Activated CD8-positive, alpha-beta T cell treated with anti-CD3 and anti-CD28 coated beads, Interleukin-2, amount 10 ng/mL, durations not matched to agents 7 days and 5 days (primary cell): Measurements from ENCODE around the gene ZDHHC1. TPM values are rescaled to one million over a fixed set of nuclear protein-coding genes. Genes with fewer than 3 reads are reported as not detected.
"Not testable (repeated sequence)": the region's sequence is repeated elsewhere in the genome, so short reads cannot be mapped to it uniquely, and the experiment has no call there.

ENCODE experiments used
- ATAC-seq: fragments of 150-1000 bp; cut with Tn5 transposase; one replicate; pipeline ENCODE4 v1.10.0; 2021; ENCODE audit warnings: moderate library complexity
- CTCF ChIA-PET: fragments of 350-600 bp; sonication (Branson Sonifier 250); formaldehyde crosslinking; loops from one replicate; lab custom pipeline; 2021; ENCODE audit warnings: antibody characterized with exemption; lab: Charles Lee
- POLR2A ChIA-PET: fragments of 350-600 bp; sonication (Branson Sonifier 250); formaldehyde crosslinking; loops from one replicate; lab custom pipeline; 2021; ENCODE audit warnings: antibody characterized with exemption; lab: Charles Lee
- DNase-seq: peaks from one replicate; pipeline ENCODE4 v3.0.0-alpha.2; 2020
- H3K27ac Mint-ChIP-seq: one replicate; pipeline ENCODE4 v1.8.0; 2021; ENCODE audit warnings: mild to moderate bottlenecking, mixed read lengths
- H3K27me3 Mint-ChIP-seq: one replicate; pipeline ENCODE4 v1.8.0; 2021; ENCODE audit warnings: low read depth, mixed read lengths
- H3K36me3 Mint-ChIP-seq: one replicate; pipeline ENCODE4 v1.8.0; 2021; ENCODE audit warnings: low read depth, mixed read lengths
- H3K4me1 Mint-ChIP-seq: one replicate; pipeline ENCODE4 v1.8.0; 2021; ENCODE audit warnings: low read depth, mixed read lengths
- H3K4me3 Mint-ChIP-seq: one replicate; pipeline ENCODE4 v1.8.0; 2021; ENCODE audit warnings: mild to moderate bottlenecking, mixed read lengths
- H3K9me3 Mint-ChIP-seq: one replicate; pipeline ENCODE4 v1.8.0; 2022; ENCODE audit warnings: mixed read lengths; ENCODE audit not compliant: insufficient read depth
- total RNA-seq, 2 experiments: library from RNA; stranded (reverse); gene quantifications; one replicate each; pipeline ENCODE4 v1.2.3, GENCODE V29; 2021

Gene ZDHHC1
- total RNA-seq, 2 experiments from 2014 or later, result 0.26 TPM; not detected in 1

DNA sequence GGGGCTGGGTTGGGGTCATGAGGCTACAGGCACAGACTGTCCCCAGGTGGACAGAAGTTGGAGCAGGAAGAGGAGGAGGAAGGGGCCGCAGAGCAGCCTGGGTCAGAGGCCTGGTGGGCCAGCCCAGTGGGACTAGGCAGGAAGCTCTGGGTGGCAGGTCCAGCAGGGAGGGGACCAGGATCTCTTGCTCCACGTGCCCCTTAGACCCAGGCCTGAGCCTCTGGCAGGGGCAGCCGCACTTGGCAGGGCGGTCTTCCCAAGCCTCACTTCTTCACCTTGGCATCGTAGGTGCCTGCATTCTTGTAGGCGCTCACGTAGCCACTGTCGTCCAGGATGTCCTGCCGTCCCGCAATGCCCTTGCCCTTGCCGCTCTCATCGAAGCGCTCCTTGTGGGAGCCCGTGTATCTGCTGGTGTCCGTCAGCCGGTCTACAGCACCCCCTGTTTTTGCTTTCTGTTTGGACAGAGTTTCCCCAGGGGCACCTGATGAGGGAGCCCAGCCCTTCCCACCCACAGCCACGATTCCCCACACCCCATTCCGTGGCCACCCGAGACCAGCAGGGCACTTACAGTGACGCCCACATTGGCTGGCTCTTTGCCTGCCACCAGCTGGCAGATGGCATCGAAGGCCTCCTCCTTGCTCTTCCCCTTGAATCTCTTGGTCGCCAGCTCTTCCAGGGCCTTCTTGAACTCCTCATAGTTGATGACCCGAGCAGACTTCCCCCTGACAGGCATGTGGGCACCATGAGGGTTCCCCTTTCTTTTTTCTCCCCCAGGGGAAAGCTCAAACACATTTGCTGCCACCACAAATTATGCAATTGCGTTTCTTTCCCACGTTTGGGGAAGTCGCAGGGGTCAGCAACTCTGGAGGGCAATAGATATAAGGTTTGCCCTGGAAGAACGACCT is 26.1 kb downstream of the ZDHHC1 start:
- Mint-ChIP-seq H3K4me3 (no peak overlapping the region), H3K36me3 (no peaks in the 10 kb centered on the region), H3K9me3 (no peaks in the 10 kb centered on the region), H3K27ac (no peak overlapping the region), H3K27me3 (peaks cover 32% of the 10 kb centered on the region), H3K4me1 (peaks cover 9% of the 10 kb centered on the region)
- CTCF ChIA-PET, result interaction anchor here (1.0 kb wide), 1 partner anchor 9 kb away, joined by 3 read pairs; no protein-coding TSS in a partner anchor
- no peak for ATAC-seq
- POLR2A ChIA-PET, result no interaction called here
- DNase-seq, result no peak

DNA sequence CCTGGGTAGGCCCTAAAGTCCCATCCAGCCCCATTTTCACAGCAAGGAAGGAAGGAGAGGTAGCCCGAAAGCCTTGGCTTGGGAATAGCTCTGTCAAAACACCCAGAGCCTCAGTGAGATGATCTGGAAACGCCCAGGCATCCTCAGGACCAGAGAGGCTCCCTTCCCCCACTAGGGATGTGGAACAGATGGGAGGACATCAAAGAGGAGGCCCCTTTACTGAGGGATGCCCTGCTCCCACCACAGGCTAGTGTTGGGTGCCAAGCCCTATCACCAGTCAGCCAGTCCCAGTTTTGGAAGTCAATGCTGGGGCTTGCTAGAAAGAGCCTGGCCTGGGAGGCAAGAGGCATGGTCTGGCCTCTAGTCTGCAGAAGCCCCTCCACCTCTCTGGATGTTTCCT is 27.7 kb downstream of the ZDHHC1 start:
- ChIA-PET POLR2A (interaction anchor here (0.8 kb wide), 1 partner anchor 345 kb away, joined by 3 read pairs; no protein-coding TSS in a partner anchor), CTCF (interaction anchor here (1.0 kb wide), 1 partner anchor 11 kb away, joined by 3 read pairs; no protein-coding TSS in a partner anchor)
- peaks cover 23% of the 10 kb centered on the region for H3K27me3 Mint-ChIP-seq
- no peak overlapping the region for H3K4me3 Mint-ChIP-seq
- ATAC-seq (no peak), DNase-seq (no peak)
- H3K4me1 Mint-ChIP-seq, result peaks cover 1% of the 10 kb centered on the region
- H3K36me3 Mint-ChIP-seq, result no peaks in the 10 kb centered on the region
- no peaks in the 10 kb centered on the region for H3K9me3 Mint-ChIP-seq
- no peak overlapping the region for H3K27ac Mint-ChIP-seq

DNA sequence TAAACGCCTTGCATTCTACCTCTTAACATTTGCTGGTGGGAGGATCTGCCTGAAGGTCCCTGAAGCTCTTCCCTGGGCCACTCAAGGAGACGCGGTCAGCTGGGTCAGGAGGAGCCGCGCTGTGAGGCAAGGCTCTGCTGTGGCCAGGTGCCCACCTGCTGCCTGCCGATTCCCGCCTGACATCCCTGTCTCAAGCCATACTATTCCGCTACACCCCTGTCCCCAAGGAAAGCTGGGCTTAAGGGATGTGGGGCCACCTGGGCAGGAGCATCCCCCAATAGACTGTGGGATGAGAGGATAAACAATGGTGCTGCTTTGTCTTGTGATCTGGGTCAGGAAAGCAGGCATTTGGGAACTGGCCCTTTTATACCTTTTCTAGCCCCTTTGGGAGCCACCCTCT is 28.1 kb downstream of the ZDHHC1 start:
- DNase-seq (no peak), ATAC-seq (no peak)
- Mint-ChIP-seq H3K4me3 (no peak overlapping the region), H3K27ac (no peak overlapping the region), H3K36me3 (no peaks in the 10 kb centered on the region), H3K27me3 (peaks cover 22% of the 10 kb centered on the region), H3K9me3 (no peaks in the 10 kb centered on the region), H3K4me1 (no peaks in the 10 kb centered on the region)
- ChIA-PET CTCF (interaction anchor here (1.9 kb wide), 1 partner anchor 128 kb away, joined by 4 read pairs; no protein-coding TSS in a partner anchor), POLR2A (no interaction called here)

DNA sequence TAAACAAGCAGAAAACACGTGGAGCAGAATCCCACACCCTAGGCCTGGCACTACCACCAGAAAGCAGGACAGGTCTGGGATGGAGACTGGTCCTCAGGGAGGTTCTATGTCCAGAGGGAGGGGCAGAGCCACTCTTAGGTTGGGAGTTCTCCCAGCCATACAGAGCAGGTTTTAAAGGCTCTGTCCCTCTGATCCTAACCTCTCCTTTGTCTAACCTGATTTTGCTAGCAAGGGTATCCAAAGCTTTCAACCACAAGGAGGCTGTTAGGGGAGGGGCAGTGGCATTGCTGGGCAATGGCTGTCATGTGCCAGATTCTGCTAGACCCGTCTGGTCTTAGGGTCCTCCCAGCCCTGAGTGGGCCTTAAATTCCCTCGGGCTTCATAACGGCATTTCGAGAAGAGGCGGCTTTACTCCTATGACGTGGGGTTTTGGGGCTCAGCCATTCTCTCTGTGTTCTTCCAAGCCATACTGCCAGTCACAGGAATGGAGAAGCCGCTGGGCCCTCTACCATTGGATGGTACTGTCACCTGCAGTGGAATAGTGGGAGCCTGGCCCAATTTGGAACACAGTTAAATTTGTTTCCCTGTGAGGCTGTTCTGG is 28.7 kb downstream of the ZDHHC1 start:
- Mint-ChIP-seq H3K9me3 (no peaks in the 10 kb centered on the region), H3K27me3 (peaks cover 21% of the 10 kb centered on the region), H3K36me3 (no peaks in the 10 kb centered on the region), H3K4me1 (no peaks in the 10 kb centered on the region), H3K4me3 (no peak overlapping the region), H3K27ac (no peak overlapping the region)
- ChIA-PET CTCF (interaction anchor here (1.9 kb wide), 1 partner anchor 127 kb away, joined by 4 read pairs; no protein-coding TSS in a partner anchor), POLR2A (no interaction called here)
- ATAC-seq (no peak), DNase-seq (no peak)

DNA sequence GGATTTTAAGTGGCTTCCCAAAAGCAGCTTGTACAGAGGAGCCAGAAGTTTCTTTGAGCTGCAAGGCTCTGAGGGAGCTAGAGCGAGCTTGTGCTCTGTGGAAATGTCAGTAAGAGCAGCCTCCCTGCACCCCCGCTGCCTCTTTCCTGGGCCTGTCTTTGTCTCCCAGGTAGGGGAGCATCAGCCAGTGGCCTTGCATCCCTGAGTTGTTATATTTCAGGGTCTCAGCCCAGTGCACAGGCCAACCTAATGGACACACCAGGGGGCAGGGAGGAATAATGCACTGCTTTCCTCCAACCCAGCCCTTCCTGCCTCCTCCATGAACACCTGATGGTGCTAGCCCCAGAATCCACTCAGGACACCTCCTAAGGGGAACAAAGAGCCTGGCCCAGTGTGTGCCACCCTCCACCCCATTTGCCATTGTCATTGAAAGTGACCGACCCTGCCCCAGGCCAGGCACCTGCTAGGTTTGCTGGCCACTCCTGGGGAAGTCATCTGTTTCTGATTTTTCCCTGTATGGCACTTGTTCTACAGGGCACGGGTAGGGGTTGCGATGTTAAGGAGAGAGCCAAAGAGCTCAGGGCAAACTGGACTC is 29.3 kb downstream of the ZDHHC1 start:
- Mint-ChIP-seq H3K4me3 (no peak overlapping the region), H3K27ac (no peak overlapping the region), H3K36me3 (no peaks in the 10 kb centered on the region), H3K4me1 (no peaks in the 10 kb centered on the region), H3K27me3 (peaks cover 14% of the 10 kb centered on the region), H3K9me3 (no peaks in the 10 kb centered on the region)
- POLR2A ChIA-PET, result no interaction called here
- ATAC-seq (no peak), DNase-seq (no peak)
- CTCF ChIA-PET, result interaction anchor here (1.9 kb wide), 1 partner anchor 126 kb away, joined by 4 read pairs; no protein-coding TSS in a partner anchor

DNA sequence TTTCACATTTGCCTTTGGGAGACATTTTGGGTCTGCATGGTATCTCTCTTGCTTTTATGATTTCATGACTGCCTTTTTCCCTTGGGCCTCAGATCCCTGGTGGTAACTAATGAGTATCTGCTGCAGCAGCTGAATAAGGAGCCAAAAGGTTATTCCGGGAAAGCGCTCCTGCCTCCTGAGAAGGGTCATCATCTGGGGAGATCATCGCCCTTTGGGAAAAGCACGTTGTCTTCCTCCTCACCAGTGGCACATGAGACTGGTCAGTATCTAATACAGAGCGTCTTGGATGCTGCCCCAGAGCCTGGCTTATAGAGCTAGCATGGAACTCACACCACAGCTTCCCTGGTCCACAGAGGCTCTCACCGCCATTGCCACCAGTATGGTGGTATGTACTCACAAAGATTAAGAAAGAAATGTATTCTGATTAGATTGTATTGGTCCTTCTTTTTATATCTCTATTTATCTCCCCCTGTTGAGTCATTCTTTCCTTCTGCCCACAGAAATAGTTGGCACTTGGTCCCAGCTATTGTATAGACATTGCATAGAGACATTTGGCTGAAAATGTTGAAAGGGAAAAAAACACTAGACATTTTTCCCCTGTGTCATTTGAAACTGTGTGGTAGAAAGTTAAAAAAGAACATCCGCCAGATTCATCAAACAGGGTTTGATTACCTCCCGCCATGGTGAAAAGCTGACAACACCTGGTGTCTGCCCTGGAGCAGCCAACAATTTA is 31.3 kb downstream of the ZDHHC1 start:
- CTCF ChIA-PET, result interaction anchor here (2.1 to 2.3 kb wide), 2 partner anchors 15 to 141 kb away, joined by 4 to 8 read pairs; no protein-coding TSS in a partner anchor
- H3K27ac Mint-ChIP-seq, result no peak overlapping the region
- no peak overlapping the region for H3K4me3 Mint-ChIP-seq
- H3K36me3 Mint-ChIP-seq, result no peaks in the 10 kb centered on the region
- ATAC-seq (no peak), DNase-seq (no peak)
- no peaks in the 10 kb centered on the region for H3K9me3 Mint-ChIP-seq
- H3K27me3 Mint-ChIP-seq, result peaks cover 8% of the 10 kb centered on the region
- H3K4me1 Mint-ChIP-seq, result no peaks in the 10 kb centered on the region
- POLR2A ChIA-PET, result no interaction called here

DNA sequence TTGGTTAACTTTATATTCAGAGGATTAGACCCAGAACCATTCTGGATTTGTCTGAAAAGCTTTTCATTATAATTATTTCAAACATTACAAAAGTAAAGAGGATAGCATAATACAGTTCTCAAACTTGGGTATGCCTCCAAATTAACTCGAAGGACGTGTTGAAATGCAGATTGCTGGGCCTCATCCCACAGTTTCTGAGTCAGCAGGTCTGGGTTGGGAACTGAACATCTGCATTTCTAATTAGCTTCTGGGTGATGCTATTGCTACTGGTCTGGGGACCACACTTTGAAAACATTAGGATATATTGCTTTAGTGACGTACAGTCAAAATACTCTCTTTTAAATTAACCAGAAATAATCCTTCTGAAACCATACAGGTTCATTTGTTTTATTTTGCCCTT is 33.0 kb downstream of the ZDHHC1 start:
- ChIA-PET CTCF (interaction anchor here (1.5 kb wide), 1 partner anchor 105 kb away, joined by 3 read pairs; no protein-coding TSS in a partner anchor), POLR2A (no interaction called here)
- H3K36me3 Mint-ChIP-seq, result no peaks in the 10 kb centered on the region

DNA sequence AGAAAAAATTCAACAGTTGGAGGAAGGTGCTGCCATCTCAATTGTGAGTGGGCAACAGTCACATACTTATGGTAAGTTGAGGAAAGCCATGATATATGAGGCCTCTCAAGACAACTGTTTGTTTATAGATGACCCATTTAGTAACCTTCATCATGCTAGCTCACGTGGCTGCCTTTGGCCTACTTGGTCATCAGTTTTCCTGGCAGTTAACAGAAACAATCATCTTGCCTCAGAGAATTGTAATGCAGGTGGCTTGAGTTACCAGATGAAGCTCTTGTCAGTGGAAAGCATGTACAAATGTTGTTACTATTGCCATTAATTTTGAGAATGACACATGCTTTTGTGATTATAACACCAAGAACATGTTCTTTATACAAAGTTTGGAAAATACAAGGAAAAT is 37.6 kb downstream of the ZDHHC1 start:
- Mint-ChIP-seq H3K4me1 (no peaks in the 10 kb centered on the region), H3K36me3 (no peaks in the 10 kb centered on the region), H3K9me3 (no peaks in the 10 kb centered on the region), H3K27me3 (peaks cover 6% of the 10 kb centered on the region), H3K27ac (no peak overlapping the region), H3K4me3 (no peak overlapping the region)
- DNase-seq (no peak), ATAC-seq (no peak)
- ChIA-PET CTCF (interaction anchor here (0.8 kb wide), 1 partner anchor 21 kb away, joined by 3 read pairs; no protein-coding TSS in a partner anchor), POLR2A (no interaction called here)

More for the DNA sequence above, 33.0 kb downstream of the ZDHHC1 start:
- ATAC-seq, result no peak
- H3K4me1 Mint-ChIP-seq, result no peaks in the 10 kb centered on the region
- no peak for DNase-seq
- H3K4me3 Mint-ChIP-seq, result no peak overlapping the region
- no peaks in the 10 kb centered on the region for H3K9me3 Mint-ChIP-seq
- H3K27ac Mint-ChIP-seq, result no peak overlapping the region
- peaks cover 8% of the 10 kb centered on the region for H3K27me3 Mint-ChIP-seq

DNA sequence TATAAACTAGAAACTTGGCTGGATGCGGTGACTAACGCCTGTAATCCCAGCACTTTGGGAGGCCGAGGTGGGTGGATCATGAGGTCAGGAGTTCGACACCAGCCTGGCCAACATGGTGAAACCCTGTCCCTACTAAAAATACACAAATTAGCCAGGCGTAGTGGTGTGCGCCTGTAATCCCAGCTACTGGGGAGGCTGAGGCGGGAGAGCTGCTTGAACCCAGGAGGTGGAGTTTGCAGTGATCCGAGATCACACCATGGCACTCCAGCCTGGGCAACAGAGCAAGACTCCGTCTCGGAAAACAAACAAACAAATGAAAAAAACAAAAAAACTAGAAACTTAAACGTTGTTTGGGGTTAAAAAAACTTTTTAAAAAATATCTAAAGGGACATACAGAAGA is 40.3 kb downstream of the ZDHHC1 start:
- H3K27ac Mint-ChIP-seq, H3K9me3 Mint-ChIP-seq, H3K4me1 Mint-ChIP-seq, H3K27me3 Mint-ChIP-seq, DNase-seq, H3K36me3 Mint-ChIP-seq, CTCF ChIA-PET, ATAC-seq, H3K4me3 Mint-ChIP-seq, POLR2A ChIA-PET: not testable (repeated sequence)

DNA sequence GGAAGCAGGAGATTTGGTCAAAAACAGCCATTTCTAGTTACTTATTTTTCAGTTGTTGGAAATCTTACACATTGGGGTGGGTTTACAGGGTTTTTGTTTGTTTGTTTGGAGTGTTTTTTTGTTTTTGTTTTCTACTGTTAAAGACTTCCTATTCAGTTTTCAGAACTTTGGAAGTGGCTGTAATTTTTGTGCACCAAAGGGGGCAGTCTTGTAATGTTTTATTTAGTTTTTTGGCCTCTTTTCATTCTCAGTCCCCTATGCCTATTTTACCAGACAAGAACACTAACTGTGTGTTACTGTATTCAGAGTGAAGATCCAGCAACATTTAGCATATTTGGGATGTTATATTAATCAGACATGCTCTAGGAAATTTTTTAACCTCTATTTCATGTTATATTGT is 43.6 kb downstream of the ZDHHC1 start:
- Mint-ChIP-seq H3K27me3 (peaks cover 6% of the 10 kb centered on the region), H3K4me1 (no peaks in the 10 kb centered on the region), H3K36me3 (no peaks in the 10 kb centered on the region), H3K9me3 (no peaks in the 10 kb centered on the region), H3K27ac (no peak overlapping the region), H3K4me3 (no peak overlapping the region)
- ATAC-seq, result no peak
- no peak for DNase-seq
- CTCF ChIA-PET, result interaction anchor here (0.7 to 1.2 kb wide), 2 partner anchors 64 to 410 kb away, joined by 3 read pairs; no protein-coding TSS in a partner anchor
- POLR2A ChIA-PET, result no interaction called here

DNA sequence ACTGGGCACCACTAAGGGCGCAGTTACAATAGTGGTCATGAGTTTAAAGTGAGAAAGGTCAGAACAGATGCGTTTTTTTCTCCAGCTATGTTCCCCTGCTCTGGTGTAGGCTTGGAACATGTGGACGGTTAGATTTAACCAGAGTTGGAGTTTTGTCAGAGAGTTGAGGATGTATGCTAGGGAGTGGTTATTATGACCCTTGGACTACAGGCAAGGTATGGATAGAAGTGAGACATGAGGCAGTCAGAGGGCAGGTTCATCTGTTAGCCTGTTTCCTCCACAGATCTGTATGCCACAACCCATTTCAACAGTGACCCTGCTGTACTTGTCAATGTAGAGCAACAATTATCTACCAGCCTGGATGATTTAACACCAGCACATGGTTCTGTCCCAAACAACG is 45.6 kb downstream of the ZDHHC1 start:
- no peak for ATAC-seq
- Mint-ChIP-seq H3K36me3 (no peaks in the 10 kb centered on the region), H3K4me1 (peaks cover 2% of the 10 kb centered on the region), H3K4me3 (no peak overlapping the region), H3K27me3 (no peaks in the 10 kb centered on the region), H3K27ac (no peak overlapping the region), H3K9me3 (no peaks in the 10 kb centered on the region)
- ChIA-PET CTCF (interaction anchor here (0.9 kb wide), 1 partner anchor 110 kb away, joined by 3 read pairs; no protein-coding TSS in a partner anchor), POLR2A (no interaction called here)
- no peak for DNase-seq
